Brain microvascular endothelial cell (primary cell): Measurements from ENCODE around the gene IFNLR1.

Experiments used
- DNase-seq: peaks from one replicate; pipeline ENCODE4 v3.0.0-alpha.2; 2020
- H3K27ac ChIP-seq: fragments of 250-450 bp; sonication (Bioruptor Pico); 2 replicates; pipeline ENCODE4 v1.5.1; 2020; ENCODE audit warnings: mild to moderate bottlenecking, moderate library complexity
- H3K27me3 ChIP-seq: fragments of 250-450 bp; sonication (Bioruptor Pico); replicated peaks from 2 replicates; pipeline ENCODE4 v1.5.1; 2020; ENCODE audit warnings: mild to moderate bottlenecking
- H3K36me3 ChIP-seq: fragments of 250-450 bp; sonication (Bioruptor Pico); replicated peaks from 2 replicates; pipeline ENCODE4 v1.5.1; 2020; ENCODE audit warnings: mild to moderate bottlenecking
- H3K4me3 ChIP-seq: 2 replicates; pipeline ENCODE4 v1.5.1; 2011; ENCODE audit warnings: low read depth, mild to moderate bottlenecking, control low read depth, low read length, moderate library complexity
- in situ Hi-C: cut with HindIII; loops from 2 replicates; pipeline ENCODE4 v1.10.0; 2017; ENCODE audit warnings: low sequenced_read_pairs, low pct_ligation_motif_present
- TF ChIP-seq, protein P1 (sequence below): IDR thresholded peaks from 2 replicates; pipeline ENCODE4 v1.5.1; 2011; ENCODE audit warnings: low read depth, mild to moderate bottlenecking, moderate library complexity, low read length, control low read depth, inconsistent platforms; ENCODE audit errors: missing control alignments

IFNLR1 gene

DNA sequence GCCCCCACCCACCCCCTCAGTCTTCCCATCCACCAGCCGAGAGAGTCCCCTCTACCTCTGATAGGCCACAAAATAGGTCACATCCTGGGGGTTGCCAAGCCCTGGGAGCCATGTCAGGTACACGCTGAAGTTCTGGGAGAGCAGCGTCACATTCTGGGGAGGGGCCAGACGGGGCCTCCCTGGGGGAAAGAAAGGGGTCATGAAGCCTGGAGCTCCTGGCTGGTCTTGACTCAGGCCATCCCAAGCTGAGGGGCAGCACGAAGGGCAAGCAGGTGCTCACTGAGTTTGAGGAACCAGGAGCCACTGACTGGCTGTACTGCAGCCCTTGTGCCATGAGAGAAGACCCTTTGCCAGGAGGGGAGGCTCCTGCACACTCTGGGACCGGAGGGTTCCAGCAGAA lies 6.4 kb downstream of the IFNLR1 start:
- H3K36me3 ChIP-seq = no peaks in the 10 kb centered on the region
- no peaks in the 10 kb centered on the region for H3K27me3 ChIP-seq
- H3K27ac ChIP-seq = no peak overlapping the region
- no peak overlapping the region for H3K4me3 ChIP-seq
- in situ Hi-C loops = no loop called here
- TF ChIP-seq, protein P1, sequence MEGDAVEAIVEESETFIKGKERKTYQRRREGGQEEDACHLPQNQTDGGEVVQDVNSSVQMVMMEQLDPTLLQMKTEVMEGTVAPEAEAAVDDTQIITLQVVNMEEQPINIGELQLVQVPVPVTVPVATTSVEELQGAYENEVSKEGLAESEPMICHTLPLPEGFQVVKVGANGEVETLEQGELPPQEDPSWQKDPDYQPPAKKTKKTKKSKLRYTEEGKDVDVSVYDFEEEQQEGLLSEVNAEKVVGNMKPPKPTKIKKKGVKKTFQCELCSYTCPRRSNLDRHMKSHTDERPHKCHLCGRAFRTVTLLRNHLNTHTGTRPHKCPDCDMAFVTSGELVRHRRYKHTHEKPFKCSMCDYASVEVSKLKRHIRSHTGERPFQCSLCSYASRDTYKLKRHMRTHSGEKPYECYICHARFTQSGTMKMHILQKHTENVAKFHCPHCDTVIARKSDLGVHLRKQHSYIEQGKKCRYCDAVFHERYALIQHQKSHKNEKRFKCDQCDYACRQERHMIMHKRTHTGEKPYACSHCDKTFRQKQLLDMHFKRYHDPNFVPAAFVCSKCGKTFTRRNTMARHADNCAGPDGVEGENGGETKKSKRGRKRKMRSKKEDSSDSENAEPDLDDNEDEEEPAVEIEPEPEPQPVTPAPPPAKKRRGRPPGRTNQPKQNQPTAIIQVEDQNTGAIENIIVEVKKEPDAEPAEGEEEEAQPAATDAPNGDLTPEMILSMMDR = no peak
- no peak for DNase-seq

DNA sequence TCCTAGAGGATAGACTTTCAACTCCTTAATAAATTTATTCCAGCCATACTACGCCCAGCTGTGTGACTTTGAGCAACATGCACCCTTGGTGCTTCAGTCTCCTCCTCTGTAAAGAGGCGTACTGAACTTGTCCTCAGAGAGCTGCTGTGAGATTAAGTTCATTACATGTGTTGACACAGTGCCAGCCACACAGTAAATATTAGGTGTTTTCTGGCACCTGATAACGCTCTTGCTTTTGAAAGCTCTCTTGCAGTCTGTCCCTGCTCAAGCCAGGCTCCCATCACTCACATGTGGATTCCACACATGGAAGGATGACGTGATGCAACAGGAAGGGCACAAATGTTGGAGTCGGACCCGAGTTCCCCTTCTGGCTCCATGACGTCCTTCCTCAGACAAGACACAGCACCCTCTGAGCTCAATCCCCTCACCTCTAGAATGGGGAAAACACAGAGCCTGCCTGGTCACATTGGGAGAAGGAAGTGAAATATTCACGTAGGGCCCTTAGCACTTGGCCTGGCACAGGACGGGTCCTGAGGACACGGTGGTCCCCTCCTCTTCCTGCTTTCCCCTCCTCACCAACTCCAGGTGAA lies 7.7 kb downstream of the IFNLR1 start:
- Histone ChIP-seq H3K27me3 (peaks cover 4% of the 10 kb centered on the region), H3K27ac (no peak overlapping the region), H3K4me3 (no peak overlapping the region), H3K36me3 (no peaks in the 10 kb centered on the region)
- TF ChIP-seq, protein P1 = no peak
- in situ Hi-C loops = no loop called here
- DNase-seq = no peak

DNA sequence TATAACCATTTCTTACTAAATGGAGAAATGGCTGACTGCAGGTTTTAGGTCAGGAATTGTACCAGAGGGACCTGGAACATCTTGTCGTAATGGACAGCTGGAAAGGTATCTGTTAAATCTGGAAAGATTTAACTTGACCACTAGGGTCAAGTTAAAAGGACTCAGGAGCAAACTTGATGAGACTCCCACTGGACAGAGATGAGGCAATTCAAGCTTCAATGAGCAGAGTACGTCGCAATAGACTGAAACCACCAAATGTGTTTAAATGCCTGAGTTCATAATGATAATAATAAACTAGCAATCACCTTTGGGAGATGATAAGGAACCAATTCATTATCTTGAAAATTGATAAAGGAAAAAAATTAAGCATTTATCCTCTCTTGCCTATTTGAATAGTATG lies 8.7 kb downstream of the IFNLR1 start:
- DNase-seq = no peak
- Histone ChIP-seq H3K36me3 (no peaks in the 10 kb centered on the region), H3K4me3 (no peak overlapping the region), H3K27ac (no peak overlapping the region), H3K27me3 (peaks cover 6% of the 10 kb centered on the region)
- in situ Hi-C loops = no loop called here
- TF ChIP-seq, protein P1 = no peak

DNA sequence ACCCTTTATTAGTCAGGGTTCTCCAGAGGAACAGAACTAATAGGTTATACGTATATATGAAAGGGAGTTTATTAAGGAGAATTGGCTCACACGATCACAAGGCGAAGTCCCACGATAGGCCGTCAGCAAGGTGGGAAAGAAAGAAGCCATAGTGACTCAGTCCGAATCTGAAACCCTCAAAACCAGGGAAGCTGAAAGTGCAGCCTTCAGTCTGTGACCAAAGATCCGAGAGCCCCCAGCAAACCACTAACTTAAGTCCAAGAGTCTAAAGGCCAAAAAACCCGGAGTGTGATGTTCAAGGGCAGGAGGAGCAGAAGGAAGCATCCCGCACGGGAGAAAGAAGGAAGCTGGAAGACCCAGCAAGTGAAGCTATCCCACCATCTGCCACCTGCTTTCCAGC lies 9.9 kb downstream of the IFNLR1 start:
- in situ Hi-C loops = no loop called here
- TF ChIP-seq, protein P1 = no peak
- H3K4me3 ChIP-seq = no peak overlapping the region
- no peaks in the 10 kb centered on the region for H3K36me3 ChIP-seq
- DNase-seq = no peak
- no peak overlapping the region for H3K27ac ChIP-seq
- peaks cover 6% of the 10 kb centered on the region for H3K27me3 ChIP-seq

DNA sequence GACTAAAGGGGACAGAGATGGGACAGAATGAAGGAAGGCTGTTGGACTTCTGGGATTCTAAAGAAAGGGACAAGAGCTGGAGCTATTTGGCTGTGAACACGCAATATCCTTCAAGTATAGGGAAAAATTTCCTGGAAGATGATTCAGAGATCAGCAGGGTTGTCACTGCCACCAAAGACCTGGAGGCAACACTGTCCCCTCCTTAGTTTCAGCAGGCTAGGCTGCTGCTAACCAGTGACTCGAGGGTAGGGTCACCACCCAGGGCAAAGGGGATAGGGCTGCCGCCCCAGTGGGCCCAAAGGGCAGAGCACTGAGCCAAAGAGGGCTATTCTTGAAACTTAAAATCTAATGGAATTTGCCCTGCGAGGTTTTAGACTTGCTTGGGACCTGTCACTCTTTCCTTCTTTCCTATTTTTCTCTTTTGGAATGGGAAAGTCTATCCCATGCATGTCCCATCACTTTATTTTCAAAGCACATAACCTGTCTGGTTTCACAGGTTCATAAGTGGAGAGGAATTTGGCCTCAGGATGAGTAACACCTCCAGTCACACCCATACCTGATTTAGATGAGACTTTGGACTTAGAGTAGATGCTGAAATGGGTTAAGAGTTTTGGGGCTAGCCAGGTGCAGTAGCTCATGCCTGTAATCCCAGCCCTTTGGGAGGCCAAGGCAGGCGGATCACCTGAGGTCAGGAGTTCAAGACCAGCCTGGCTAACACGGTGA lies 11.9 kb downstream of the IFNLR1 start:
- H3K27me3 ChIP-seq = peaks cover 6% of the 10 kb centered on the region
- DNase-seq = no peak
- in situ Hi-C loops = no loop called here
- TF ChIP-seq, protein P1 = no peak
- no peaks in the 10 kb centered on the region for H3K36me3 ChIP-seq
- H3K4me3 ChIP-seq = no peak overlapping the region
- no peak overlapping the region for H3K27ac ChIP-seq
